IPS DF 6.9 (cell line): Measurements from ENCODE around the gene BCL11B.

Experiments
- DNase-seq: peaks from one replicate; pipeline ENCODE4 v3.0.0-alpha.2; 2013; ENCODE audit warnings: low read depth, low spot score
- H3K27ac ChIP-seq: one replicate; pipeline ENCODE4 v1.5.1; 2013; ENCODE audit warnings: low read length, control low read depth
- H3K27me3 ChIP-seq: 2 replicates; pipeline ENCODE4 v1.6.1; 2013; ENCODE audit warnings: mild to moderate bottlenecking, low read length; ENCODE audit not compliant: control insufficient read depth, insufficient read depth
- H3K36me3 ChIP-seq: 2 replicates; pipeline ENCODE4 v1.6.1; 2013; ENCODE audit warnings: low read length; ENCODE audit not compliant: control insufficient read depth, insufficient read depth
- H3K4me1 ChIP-seq: 2 replicates; pipeline ENCODE4 v1.6.1; 2013; ENCODE audit warnings: low read length; ENCODE audit not compliant: control insufficient read depth, insufficient read depth
- H3K4me3 ChIP-seq: 2 replicates; pipeline ENCODE4 v1.5.1; 2013; ENCODE audit warnings: mild to moderate bottlenecking, low read length
- H3K9me3 ChIP-seq: 2 replicates; pipeline ENCODE4 v1.6.1; 2013; ENCODE audit warnings: low read length, inconsistent platforms; ENCODE audit not compliant: control insufficient read depth, insufficient read depth
- WGBS: extraction: QIAGEN DNeasy Blood & Tissue Kit; methylation state at CpG from one replicate; pipeline ENCODE4 v1.1.7; 2013; ENCODE audit warnings: mixed read lengths, missing lambda C conversion rate; ENCODE audit not compliant: insufficient read length, insufficient coverage; 5-methylcytosine and 5-hydroxymethylcytosine counted together

BCL11B gene

DNA sequence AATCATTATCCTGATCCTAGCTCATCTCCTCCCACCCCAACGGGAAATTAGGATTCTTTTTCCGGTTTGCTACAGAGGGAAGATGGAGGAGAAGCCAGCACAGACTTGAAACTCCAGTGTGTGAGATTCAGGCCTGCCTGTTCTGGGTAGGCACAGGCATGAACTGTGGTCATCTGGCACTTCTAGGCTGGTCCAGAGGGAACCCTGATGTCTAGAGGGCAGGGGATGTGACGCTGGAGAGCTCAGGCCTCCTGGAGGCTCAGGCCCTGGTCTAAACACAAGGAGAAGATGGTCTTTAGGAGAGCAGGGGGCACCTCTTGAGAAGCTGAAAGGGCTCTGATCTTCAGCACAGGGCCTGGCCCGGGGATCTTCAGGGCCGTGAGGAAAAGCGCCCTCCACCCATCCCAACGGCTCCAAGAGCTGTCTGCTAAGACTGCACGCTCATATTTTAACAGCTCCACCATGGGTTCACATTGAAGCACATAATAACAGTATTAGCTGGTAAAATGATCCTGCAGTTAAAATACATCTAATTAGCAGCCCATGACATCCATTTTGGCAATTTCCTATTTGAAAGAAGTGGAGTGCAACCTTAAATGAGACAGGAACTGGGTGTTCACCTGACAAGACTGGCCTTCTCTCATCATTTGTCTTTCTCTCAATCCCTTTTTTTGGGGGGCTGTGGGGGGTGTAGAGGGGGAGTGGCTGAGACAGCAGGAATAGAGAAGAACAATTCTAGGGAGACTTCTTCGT, 35.4 kb downstream of the BCL11B start:
- H3K4me3 ChIP-seq, result no peak overlapping the region
- no peak for DNase-seq
- no peak overlapping the region for H3K27ac ChIP-seq
- H3K36me3 ChIP-seq, result no peaks in the 10 kb centered on the region
- H3K9me3 ChIP-seq, result no peaks in the 10 kb centered on the region
- no peaks in the 10 kb centered on the region for H3K27me3 ChIP-seq
- peaks cover 7% of the 10 kb centered on the region for H3K4me1 ChIP-seq
- WGBS, result no CpG with 5 or more reads among the region's 9 CpGs

DNA sequence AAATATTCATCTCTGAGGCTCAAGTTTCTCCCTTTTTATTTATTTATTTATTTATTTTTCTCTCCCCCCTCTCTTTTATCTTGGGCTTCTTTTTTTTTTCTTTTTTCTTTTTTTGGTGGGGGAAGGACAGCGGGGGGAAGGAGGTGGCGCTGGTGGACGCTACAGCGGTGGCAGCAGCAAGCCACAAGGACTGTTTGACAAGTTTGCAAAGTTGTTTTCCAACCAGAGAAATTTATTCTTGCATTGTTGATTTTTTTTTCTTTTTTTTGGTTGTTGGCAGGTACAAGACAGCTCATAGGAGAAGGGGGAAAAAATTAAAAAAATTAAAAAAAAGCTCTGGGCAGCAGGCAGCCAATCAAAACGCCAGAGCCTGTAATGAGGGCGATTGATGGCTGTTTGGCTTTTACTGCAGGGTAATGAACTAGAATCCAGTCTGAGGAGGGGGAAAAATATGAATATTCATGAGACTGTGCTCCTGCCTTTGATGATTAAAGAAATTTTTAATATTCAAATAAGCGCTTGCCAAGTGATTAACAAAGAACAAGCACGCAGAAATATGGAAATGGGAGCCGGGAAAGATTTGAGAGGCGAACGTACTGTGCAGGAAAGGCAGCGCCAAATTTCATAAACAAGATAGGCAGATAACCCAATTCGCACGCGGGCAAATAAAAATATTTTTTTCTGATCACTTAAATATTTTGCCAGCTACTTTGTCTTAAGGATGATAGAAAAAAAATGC, 36.2 kb downstream of the BCL11B start:
- no peak for DNase-seq
- no peaks in the 10 kb centered on the region for H3K9me3 ChIP-seq
- peaks cover 7% of the 10 kb centered on the region for H3K4me1 ChIP-seq
- no peak overlapping the region for H3K4me3 ChIP-seq
- H3K27me3 ChIP-seq, result no peaks in the 10 kb centered on the region
- H3K27ac ChIP-seq, result no peak overlapping the region
- no CpG with 5 or more reads among the region's 15 CpGs for WGBS
- H3K36me3 ChIP-seq, result no peaks in the 10 kb centered on the region

DNA sequence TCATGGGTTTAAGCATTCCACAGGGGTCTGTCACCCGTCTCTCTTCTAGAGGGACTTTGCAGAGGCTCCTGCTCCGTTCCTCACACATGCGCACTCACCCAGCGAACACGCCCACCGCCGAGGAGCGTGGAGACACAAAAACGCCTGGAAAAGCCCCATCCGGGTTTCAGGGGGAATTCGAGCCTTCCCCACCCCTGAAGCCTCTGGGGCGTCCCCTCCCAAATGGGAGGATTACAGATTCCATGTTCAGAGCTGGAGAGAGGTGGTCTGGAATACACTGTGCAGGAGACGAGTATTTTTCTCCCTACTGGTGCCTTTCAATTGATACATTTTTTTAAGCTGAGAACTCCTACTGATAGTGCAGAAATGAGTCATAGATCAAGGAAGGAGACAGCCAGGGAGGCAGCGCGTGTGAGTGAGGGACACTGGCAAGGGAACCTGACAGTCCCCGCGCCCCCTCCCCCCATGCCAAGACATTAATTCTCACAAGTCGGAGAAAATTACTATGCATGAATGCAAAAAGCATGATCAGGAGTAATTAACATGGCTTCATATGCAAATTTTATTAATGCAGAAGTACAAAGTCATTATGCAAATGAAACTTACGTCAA, 36.9 kb downstream of the BCL11B start:
- H3K27ac ChIP-seq, result no peak overlapping the region
- WGBS, result no CpG with 5 or more reads among the region's 19 CpGs
- DNase-seq, result no peak
- no peaks in the 10 kb centered on the region for H3K36me3 ChIP-seq
- no peaks in the 10 kb centered on the region for H3K27me3 ChIP-seq
- H3K9me3 ChIP-seq, result no peaks in the 10 kb centered on the region
- H3K4me3 ChIP-seq, result peak overlapping the region; percentile 30; the same call in 1 of the 2 replicates
- peaks cover 8% of the 10 kb centered on the region for H3K4me1 ChIP-seq

DNA sequence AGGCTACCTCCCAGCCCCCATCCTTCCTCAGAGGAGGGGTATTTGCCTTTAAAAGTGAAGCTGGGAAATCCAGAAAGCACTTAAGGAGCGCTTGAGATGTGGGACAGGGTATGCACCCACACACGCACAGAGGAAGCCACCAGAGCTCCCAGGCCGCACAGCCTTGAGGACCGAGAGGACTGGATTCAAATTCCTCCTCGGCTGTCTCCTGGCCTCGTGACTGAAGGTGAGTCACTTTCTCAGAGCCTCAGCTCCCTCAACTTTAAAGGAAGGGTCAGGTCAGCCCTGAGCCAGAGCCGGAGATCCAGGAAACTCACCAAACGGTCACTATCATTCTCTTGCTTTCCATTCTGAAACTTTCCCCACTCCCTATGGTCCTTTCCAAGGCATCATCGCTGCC, 37.6 kb downstream of the BCL11B start:
- peaks cover 8% of the 10 kb centered on the region for H3K4me1 ChIP-seq
- no peak overlapping the region for H3K4me3 ChIP-seq
- H3K27ac ChIP-seq, result no peak overlapping the region
- no peaks in the 10 kb centered on the region for H3K27me3 ChIP-seq
- no CpG with 5 or more reads among the region's 9 CpGs for WGBS
- no peaks in the 10 kb centered on the region for H3K9me3 ChIP-seq
- no peaks in the 10 kb centered on the region for H3K36me3 ChIP-seq
- DNase-seq, result no peak

DNA sequence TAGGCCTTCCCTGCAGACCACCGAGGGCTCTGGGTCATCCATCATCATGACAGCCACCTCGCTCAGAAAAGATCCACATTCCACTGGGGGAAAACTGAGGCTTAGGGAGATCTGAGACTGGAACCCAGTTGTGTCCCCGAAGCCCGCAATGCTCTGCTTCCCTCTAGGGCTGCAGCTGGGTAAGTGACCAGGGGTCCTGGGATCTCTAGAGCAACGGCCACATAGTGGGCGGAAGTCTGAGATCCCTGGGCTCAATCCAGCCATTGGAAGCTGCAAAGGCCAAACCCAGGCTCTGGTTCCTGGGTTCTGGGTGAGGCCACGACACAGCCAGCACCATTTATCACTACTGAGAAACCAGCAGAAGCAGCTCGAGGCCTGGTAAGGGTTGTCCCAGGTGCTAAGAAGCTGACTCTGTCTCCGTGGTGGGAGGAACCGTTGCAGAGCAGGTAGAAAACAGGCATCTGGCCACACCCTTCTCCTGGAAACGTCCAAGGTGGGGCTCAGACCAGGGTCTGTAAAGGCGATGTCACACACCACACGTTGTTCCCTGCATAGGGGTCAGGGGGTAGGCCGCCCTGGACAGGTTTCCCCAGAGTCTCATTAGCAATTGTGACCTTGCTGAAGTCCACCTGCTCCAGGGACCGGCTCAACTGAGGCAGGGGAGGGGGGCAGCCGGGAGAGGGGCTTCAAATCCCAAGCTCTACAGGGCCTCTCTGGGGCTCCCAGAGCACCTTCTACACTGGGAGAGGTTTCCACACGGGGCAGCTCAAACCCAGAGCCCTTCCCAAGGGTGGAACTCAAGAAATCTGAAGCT, 38.6 kb downstream of the BCL11B start:
- H3K4me1 ChIP-seq, result peaks cover 8% of the 10 kb centered on the region
- H3K4me3 ChIP-seq, result no peak overlapping the region
- H3K9me3 ChIP-seq, result no peaks in the 10 kb centered on the region
- no peak overlapping the region for H3K27ac ChIP-seq
- DNase-seq, result no peak
- H3K36me3 ChIP-seq, result no peaks in the 10 kb centered on the region
- H3K27me3 ChIP-seq, result no peaks in the 10 kb centered on the region
- no CpG with 5 or more reads among the region's 17 CpGs for WGBS

DNA sequence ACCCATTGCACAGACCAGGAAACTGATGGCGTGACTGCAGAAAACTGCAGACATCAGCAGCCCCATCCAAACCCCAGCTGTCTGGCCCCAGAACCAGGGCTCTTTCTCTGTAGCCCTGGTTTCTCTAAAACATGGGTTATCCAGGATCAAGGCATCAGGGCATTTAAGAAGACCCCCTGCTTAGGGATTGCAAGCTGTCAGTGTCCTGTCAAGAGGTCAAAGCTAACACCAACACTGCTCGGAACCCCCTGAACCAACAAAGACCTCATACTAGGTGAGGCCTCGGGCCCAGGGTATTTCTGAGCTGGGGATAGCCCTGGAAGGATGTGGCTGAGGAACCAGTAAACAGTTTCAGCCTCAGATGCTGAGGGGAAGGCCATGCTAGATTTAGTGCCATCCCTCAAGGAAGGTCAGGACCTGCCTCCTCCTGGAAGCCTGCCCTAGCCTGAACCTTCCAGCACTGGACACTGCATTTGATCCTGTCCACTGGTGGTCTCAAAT, 39.2 kb downstream of the BCL11B start:
- no peaks in the 10 kb centered on the region for H3K27me3 ChIP-seq
- no peak overlapping the region for H3K4me3 ChIP-seq
- peaks cover 7% of the 10 kb centered on the region for H3K4me1 ChIP-seq
- H3K9me3 ChIP-seq, result no peaks in the 10 kb centered on the region
- no peak overlapping the region for H3K27ac ChIP-seq
- no peak for DNase-seq
- H3K36me3 ChIP-seq, result no peaks in the 10 kb centered on the region
- no CpG with 5 or more reads among the region's 3 CpGs for WGBS

DNA sequence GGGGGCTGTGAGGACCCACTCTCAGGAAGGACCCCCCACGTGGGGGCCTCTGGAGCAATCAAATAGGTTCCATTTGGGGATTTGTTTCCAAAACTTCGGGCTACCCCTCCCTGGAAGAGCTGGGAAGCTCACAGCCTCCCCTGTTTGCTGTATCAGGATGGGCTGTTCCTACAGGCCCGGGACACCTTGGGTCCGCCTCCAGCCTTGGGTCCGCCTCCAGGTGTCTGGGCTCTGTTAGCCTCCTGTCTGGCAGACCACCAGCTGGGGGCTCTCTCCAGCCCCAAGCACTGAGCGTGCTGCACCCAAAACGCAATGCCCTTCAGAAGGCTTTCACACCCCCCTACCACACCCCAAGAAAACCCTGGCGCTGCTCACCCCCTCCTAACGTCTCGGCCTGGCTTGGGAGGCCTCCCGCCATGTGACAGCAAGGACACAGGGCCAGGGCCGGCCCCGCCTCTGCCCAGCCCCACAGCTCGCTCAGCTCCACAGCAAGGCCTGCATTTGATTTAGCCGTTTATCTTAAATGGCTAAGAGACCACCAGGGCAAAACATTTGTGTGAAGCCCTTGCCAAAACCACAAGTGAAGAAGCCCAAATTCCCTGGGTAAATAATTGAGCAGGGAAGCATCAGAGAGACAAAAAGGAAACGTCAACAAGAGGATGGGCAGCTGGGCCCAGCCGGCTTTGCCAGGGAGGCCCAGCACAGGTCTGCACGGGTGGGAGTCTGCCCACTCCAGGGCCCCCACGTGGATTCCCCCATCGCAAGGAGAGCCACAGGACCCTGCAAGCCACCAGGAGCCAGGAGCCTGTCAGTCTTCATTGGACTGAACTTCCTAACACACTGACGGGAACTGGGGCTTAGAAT, 39.9 kb downstream of the BCL11B start:
- H3K4me3 ChIP-seq, result peak overlapping the region; percentile 11; the same call in 1 of the 2 replicates
- H3K27ac ChIP-seq, result no peak overlapping the region
- no peak for DNase-seq
- H3K9me3 ChIP-seq, result no peaks in the 10 kb centered on the region
- H3K36me3 ChIP-seq, result no peaks in the 10 kb centered on the region
- no CpG with 5 or more reads among the region's 21 CpGs for WGBS
- peaks cover 5% of the 10 kb centered on the region for H3K4me1 ChIP-seq
- H3K27me3 ChIP-seq, result no peaks in the 10 kb centered on the region

DNA sequence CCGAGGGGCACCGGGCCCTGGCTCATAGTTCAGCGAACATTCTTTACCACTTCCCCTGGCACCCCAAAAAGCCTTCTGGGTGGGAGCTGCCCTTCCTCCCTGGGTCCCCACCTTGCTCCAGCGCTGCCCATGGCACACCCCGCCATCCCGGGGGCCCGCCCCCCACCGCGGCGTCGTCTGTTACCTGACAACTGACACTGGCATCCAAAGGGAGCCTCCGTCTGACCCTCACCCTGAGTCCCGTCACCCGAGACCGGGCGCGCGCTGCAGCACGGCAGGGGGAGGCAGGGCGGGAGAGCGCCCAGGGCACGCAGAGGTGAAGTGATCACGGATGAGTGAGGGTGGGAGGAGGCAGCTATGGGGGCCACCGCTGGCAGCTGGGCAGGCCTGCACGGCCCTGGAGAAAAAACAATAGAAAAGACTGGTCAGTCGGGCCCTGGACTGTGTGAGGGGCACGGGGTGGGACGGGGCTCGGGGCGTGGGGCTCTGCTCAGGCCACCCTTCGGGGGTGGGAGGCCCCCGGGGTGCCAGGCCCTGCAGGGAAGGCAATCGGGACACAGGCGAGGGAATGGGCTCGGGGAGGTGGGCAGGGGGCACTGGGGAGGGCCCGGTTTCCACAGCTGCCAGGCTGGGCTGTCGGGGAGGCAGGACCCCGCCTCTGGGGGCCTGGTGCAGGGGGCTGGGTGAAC, 40.7 kb downstream of the BCL11B start:
- WGBS, result no CpG with 5 or more reads among the region's 38 CpGs
- H3K27ac ChIP-seq, result no peak overlapping the region
- no peaks in the 10 kb centered on the region for H3K36me3 ChIP-seq
- H3K4me3 ChIP-seq, result peak overlapping the region; percentile 11; the same call in 1 of the 2 replicates
- no peaks in the 10 kb centered on the region for H3K27me3 ChIP-seq
- H3K9me3 ChIP-seq, result no peaks in the 10 kb centered on the region
- H3K4me1 ChIP-seq, result peaks cover 3% of the 10 kb centered on the region
- DNase-seq, result no peak
